WTC11 (cell line): ENCODE results near the gene GDA. TPM values are rescaled to one million over a fixed set of nuclear protein-coding genes. Genes with fewer than 3 reads are reported as not detected.

Experiments used
- ATAC-seq: fragments of 200-7000 bp; cut with Tn5 transposase; 2 replicates; pipeline ENCODE4 v1.10.0; 2021; ENCODE audit warnings: mild to moderate bottlenecking, moderate library complexity
- CTCF ChIA-PET: fragments of 300-600 bp; sonication (Branson Sonifier 250); formaldehyde crosslinking; loops from one replicate; lab custom pipeline; 2021; ENCODE audit warnings: antibody characterized with exemption; lab: Charles Lee
- POLR2A ChIA-PET: fragments of 350-600 bp; sonication (Branson Sonifier 250); formaldehyde crosslinking; loops from one replicate; lab custom pipeline; 2021; ENCODE audit warnings: antibody characterized with exemption; lab: Charles Lee
- DNase-seq: peaks from one replicate; pipeline ENCODE4 v3.0.0; 2021; ENCODE audit warnings: low spot score
- H3K27ac Mint-ChIP-seq: 2 replicates; pipeline ENCODE4 v1.8.0; 2021; ENCODE audit warnings: mixed read lengths
- H3K27me3 Mint-ChIP-seq: 2 replicates; pipeline ENCODE4 v1.8.0; 2021; ENCODE audit warnings: low read depth, mild to moderate bottlenecking, moderate library complexity, mixed read lengths
- H3K36me3 Mint-ChIP-seq: 2 replicates; pipeline ENCODE4 v1.8.0; 2021; ENCODE audit warnings: mixed read lengths
- H3K4me1 Mint-ChIP-seq: 2 replicates; pipeline ENCODE4 v1.8.0; 2022; ENCODE audit warnings: mixed read lengths
- H3K4me3 Mint-ChIP-seq: 2 replicates; pipeline ENCODE4 v1.8.0; 2021; ENCODE audit warnings: mild to moderate bottlenecking, moderate library complexity, mixed read lengths
- H3K9me3 Mint-ChIP-seq: 2 replicates; pipeline ENCODE4 v1.8.0; 2021; ENCODE audit warnings: mixed read lengths
- ATF1 ChIP-seq: sonication (generic); formaldehyde crosslinking; IDR thresholded peaks from 2 replicates; pipeline ENCODE4 v1.8.1; 2023; ENCODE audit warnings: mild to moderate bottlenecking, moderate library complexity, missing genetic modification reagents
- CBFB ChIP-seq: sonication (generic); formaldehyde crosslinking; IDR thresholded peaks from 2 replicates; pipeline ENCODE4 v1.8.1; 2022; ENCODE audit warnings: mild to moderate bottlenecking, low read depth, missing genetic modification reagents
- CDX4 ChIP-seq: fragments of 250-450 bp; sonication (Bioruptor Pico); IDR thresholded peaks from 2 replicates; pipeline ENCODE4 v1.9.0; 2021; ENCODE audit warnings: moderate library complexity, mild to moderate bottlenecking, inconsistent platforms, borderline replicate concordance
- ELF4 ChIP-seq: sonication (generic); formaldehyde crosslinking; IDR thresholded peaks from 2 replicates; pipeline ENCODE4 v1.8.1; 2022; ENCODE audit warnings: low read depth, mild to moderate bottlenecking, moderate library complexity, missing genetic modification reagents
- FOXP1 ChIP-seq: sonication (generic); formaldehyde crosslinking; IDR thresholded peaks from 2 replicates; pipeline ENCODE4 v1.8.0; 2022; ENCODE audit warnings: missing genetic modification reagents, mild to moderate bottlenecking, moderate library complexity, borderline replicate concordance
- GABPB1 ChIP-seq: sonication (generic); formaldehyde crosslinking; IDR thresholded peaks from 2 replicates; pipeline ENCODE4 v1.8.1; 2023; ENCODE audit warnings: mild to moderate bottlenecking, missing genetic modification reagents
- IRF2 ChIP-seq: sonication (generic); formaldehyde crosslinking; IDR thresholded peaks from 2 replicates; pipeline ENCODE4 v1.8.0; 2022; ENCODE audit warnings: low read depth, missing genetic modification reagents, borderline replicate concordance
- JAZF1 ChIP-seq: fragments of 250-450 bp; sonication (Bioruptor Pico); IDR thresholded peaks from 2 replicates; pipeline ENCODE4 v1.9.0; 2021; ENCODE audit warnings: moderate library complexity, mild to moderate bottlenecking, inconsistent platforms
- KAT7 ChIP-seq: sonication (generic); formaldehyde crosslinking; IDR thresholded peaks from 2 replicates; pipeline ENCODE4 v1.8.1; 2023; ENCODE audit warnings: missing genetic modification reagents, mild to moderate bottlenecking, borderline replicate concordance
- NFE2L1 ChIP-seq: sonication (generic); formaldehyde crosslinking; IDR thresholded peaks from 2 replicates; pipeline ENCODE4 v1.8.1; 2023; ENCODE audit warnings: missing genetic modification reagents
- NR3C1 ChIP-seq: sonication (generic); formaldehyde crosslinking; conservative IDR thresholded peaks from 2 replicates; pipeline ENCODE4 v1.8.1; 2023; ENCODE audit warnings: low read depth, mild to moderate bottlenecking, missing genetic modification reagents
- RELA ChIP-seq: sonication (generic); formaldehyde crosslinking; IDR thresholded peaks from 2 replicates; pipeline ENCODE4 v1.8.1; 2022; ENCODE audit warnings: missing genetic modification reagents, mild to moderate bottlenecking, borderline replicate concordance
- RORB ChIP-seq: fragments of 250-450 bp; sonication (Bioruptor Pico); IDR thresholded peaks from 2 replicates; pipeline ENCODE4 v1.9.0; 2021; ENCODE audit warnings: mild to moderate bottlenecking
- SMAD4 ChIP-seq: sonication (generic); formaldehyde crosslinking; IDR thresholded peaks from 2 replicates; pipeline ENCODE4 v1.8.0; 2022; ENCODE audit warnings: mild to moderate bottlenecking, missing genetic modification reagents
- SOX15 ChIP-seq: fragments of 250-450 bp; sonication (Bioruptor Pico); IDR thresholded peaks from 2 replicates; pipeline ENCODE4 v1.9.0; 2021; ENCODE audit warnings: mild to moderate bottlenecking
- STAT6 ChIP-seq: sonication (generic); formaldehyde crosslinking; conservative IDR thresholded peaks from 2 replicates; pipeline ENCODE4 v1.8.1; 2023; ENCODE audit warnings: mild to moderate bottlenecking, low read depth, missing genetic modification reagents, moderate library complexity
- TEAD1 ChIP-seq: sonication (generic); formaldehyde crosslinking; IDR thresholded peaks from 2 replicates; pipeline ENCODE4 v1.8.0; 2022; ENCODE audit warnings: mild to moderate bottlenecking, missing genetic modification reagents
- ZNF423 ChIP-seq: fragments of 250-450 bp; sonication (Bioruptor Pico); IDR thresholded peaks from 2 replicates; pipeline ENCODE4 v2.1.2; 2022; ENCODE audit warnings: mild to moderate bottlenecking, moderate library complexity
- total RNA-seq: library from RNA; stranded (reverse); gene quantifications from 3 replicates; pipeline ENCODE4 v1.2.3, GENCODE V29; 2021
- TF ChIP-seq, protein P1 (sequence below): sonication (generic); formaldehyde crosslinking; IDR thresholded peaks from 2 replicates; pipeline ENCODE4 v1.8.1; 2023; ENCODE audit warnings: mild to moderate bottlenecking, moderate library complexity, missing genetic modification reagents
- TF ChIP-seq, protein P2 (sequence below): fragments of 250-450 bp; sonication (Bioruptor Pico); conservative IDR thresholded peaks from 2 replicates; pipeline ENCODE4 v1.9.0; 2021; ENCODE audit warnings: mild to moderate bottlenecking
- TF ChIP-seq, protein P3 (sequence below): fragments of 250-450 bp; sonication (Bioruptor Pico); IDR thresholded peaks from 2 replicates; pipeline ENCODE4 v1.9.0; 2021; ENCODE audit warnings: mild to moderate bottlenecking
- TF ChIP-seq, protein P4 (sequence below): sonication (generic); formaldehyde crosslinking; IDR thresholded peaks from 2 replicates; pipeline ENCODE4 v1.8.1; 2023; ENCODE audit warnings: mild to moderate bottlenecking, missing genetic modification reagents, moderate library complexity
- TF ChIP-seq, protein P5 (sequence below): fragments of 250-450 bp; sonication (Bioruptor Pico); IDR thresholded peaks from 2 replicates; pipeline ENCODE4 v1.8.0; 2021; ENCODE audit warnings: mild to moderate bottlenecking
- TF ChIP-seq, protein P6 (sequence below): fragments of 200-600 bp; IDR thresholded peaks from 2 replicates; pipeline ENCODE4 v1.8.0; 2022; ENCODE audit warnings: antibody characterized with exemption

GDA gene
- total RNA-seq, 1 experiment from 2014 or later = 0.68 TPM

DNA sequence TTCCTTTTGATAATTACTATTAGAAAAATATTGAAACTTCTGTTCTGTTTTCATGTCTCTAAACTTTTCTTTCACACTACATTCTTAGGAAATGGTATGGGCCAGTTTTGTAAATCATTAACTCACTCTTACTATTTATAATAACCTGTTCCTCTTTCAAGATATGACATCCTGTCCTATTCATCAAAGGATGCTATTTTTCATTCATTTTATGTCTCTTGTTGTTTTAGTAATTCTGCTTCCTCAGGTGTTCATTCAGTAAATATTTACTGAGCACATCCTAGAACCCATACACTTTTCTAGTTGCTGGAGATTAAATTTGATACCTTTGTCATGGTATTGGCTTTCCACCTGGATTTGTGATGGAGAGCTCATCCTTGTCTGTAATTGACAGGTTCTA lies 58.0 kb downstream of the GDA start (continued):
- TF ChIP-seq, protein P1, sequence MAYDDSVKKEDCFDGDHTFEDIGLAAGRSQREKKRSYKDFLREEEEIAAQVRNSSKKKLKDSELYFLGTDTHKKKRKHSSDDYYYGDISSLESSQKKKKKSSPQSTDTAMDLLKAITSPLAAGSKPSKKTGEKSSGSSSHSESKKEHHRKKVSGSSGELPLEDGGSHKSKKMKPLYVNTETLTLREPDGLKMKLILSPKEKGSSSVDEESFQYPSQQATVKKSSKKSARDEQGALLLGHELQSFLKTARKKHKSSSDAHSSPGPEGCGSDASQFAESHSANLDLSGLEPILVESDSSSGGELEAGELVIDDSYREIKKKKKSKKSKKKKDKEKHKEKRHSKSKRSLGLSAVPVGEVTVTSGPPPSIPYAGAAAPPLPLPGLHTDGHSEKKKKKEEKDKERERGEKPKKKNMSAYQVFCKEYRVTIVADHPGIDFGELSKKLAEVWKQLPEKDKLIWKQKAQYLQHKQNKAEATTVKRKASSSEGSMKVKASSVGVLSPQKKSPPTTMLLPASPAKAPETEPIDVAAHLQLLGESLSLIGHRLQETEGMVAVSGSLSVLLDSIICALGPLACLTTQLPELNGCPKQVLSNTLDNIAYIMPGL (CRISPR knock-in tag) = no peak
- TF ChIP-seq KAT7 (CRISPR knock-in tag) (no peak), FOXP1 (CRISPR knock-in tag) (no peak)
- TF ChIP-seq, all 79 proteins: peak for 0

GRCh38 chr9:72210522-72210921 lies 61.3 kb downstream of the GDA start:
- no peaks in the 10 kb centered on the region for H3K4me1 Mint-ChIP-seq
- DNase-seq = no peak
- CTCF ChIA-PET = interaction anchor here (1.2 kb wide), 1 partner anchor 185 kb away, joined by 4 read pairs; no protein-coding TSS in a partner anchor

DNA sequence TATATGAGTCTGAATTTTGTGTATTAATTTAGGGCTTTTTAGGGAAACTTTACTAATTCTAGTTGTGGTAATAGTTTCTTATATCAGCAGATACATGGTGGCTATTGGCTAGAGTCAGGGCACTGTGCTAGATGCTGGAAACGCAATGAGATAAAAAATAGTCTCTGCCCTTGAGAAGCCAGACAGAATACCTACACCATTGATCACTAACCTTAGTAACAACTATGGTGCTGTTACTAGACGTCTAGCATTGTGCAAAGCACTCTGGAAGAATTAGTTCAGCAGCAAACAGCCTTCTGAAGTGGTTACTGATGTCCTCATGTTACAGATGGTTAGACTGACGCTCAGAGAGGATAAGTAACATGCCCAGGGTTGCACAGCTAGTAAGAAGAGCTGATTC lies 61.8 kb downstream of the GDA start:
- no peak overlapping the region for H3K27ac Mint-ChIP-seq
- no peak overlapping the region for H3K4me3 Mint-ChIP-seq
- ATAC-seq (no peak), DNase-seq (no peak)
- no peaks in the 10 kb centered on the region for H3K36me3 Mint-ChIP-seq
- ChIA-PET CTCF (no interaction called here), POLR2A (no interaction called here)
- H3K4me1 Mint-ChIP-seq = no peaks in the 10 kb centered on the region
- peaks cover 4% of the 10 kb centered on the region; the same call in 1 of the 2 replicates for H3K9me3 Mint-ChIP-seq
- H3K27me3 Mint-ChIP-seq = no peaks in the 10 kb centered on the region
- TF ChIP-seq SOX15 (no peak), ATF1 (no peak), FOXP1 (CRISPR knock-in tag) (no peak), JAZF1 (no peak), STAT6 (CRISPR knock-in tag) (no peak)
- TF ChIP-seq, protein P2, sequence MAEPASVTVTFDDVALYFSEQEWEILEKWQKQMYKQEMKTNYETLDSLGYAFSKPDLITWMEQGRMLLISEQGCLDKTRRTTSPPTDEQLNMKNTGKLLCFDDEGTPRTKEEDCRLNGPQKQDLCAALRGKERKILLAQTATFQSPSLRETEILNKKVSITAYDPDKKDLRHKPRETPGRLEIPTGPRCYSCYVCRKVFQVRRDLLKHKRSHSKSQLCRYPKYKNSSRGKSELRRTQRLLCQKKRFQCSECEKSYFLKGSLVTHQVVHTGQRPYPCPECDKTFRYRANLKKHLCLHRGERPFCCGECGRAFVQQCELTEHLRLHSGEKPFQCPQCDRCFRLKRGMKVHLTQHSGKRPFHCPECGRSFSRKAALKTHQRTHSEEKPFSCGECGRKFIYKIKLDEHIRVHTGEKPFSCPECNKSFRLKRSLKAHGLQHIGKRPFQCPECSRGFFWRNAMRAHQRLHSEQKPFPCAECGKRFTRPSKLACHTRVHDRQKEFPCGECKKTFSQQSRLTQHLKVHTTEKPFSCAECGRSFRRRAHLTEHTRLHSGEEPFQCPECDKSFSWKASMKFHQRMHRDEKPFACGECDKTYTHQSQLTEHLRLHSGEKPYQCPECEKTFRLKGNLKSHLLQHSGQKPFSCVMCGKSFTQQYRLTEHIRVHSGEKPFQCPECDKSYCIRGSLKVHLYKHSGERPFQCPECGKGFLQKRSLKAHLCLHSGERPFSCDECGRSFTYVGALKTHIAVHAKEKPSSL (CRISPR knock-in tag) = no peak
- TF ChIP-seq, protein P3, sequence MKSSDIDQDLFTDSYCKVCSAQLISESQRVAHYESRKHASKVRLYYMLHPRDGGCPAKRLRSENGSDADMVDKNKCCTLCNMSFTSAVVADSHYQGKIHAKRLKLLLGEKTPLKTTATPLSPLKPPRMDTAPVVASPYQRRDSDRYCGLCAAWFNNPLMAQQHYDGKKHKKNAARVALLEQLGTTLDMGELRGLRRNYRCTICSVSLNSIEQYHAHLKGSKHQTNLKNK (CRISPR knock-in tag) = no peak

More at GRCh38 chr9:72210522-72210921, 61.3 kb downstream of the GDA start:
- Mint-ChIP-seq H3K36me3 (no peaks in the 10 kb centered on the region), H3K4me3 (no peak overlapping the region), H3K27ac (no peak overlapping the region), H3K27me3 (no peaks in the 10 kb centered on the region), H3K9me3 (peaks cover 4% of the 10 kb centered on the region; the same call in 1 of the 2 replicates)
- TF ChIP-seq KAT7 (CRISPR knock-in tag) = no peak
- TF ChIP-seq NFE2L1 = no peak
- no peak for TF ChIP-seq RORB
- TF ChIP-seq RELA = no peak
- TF ChIP-seq CDX4 = no peak
- TF ChIP-seq, protein P4, sequence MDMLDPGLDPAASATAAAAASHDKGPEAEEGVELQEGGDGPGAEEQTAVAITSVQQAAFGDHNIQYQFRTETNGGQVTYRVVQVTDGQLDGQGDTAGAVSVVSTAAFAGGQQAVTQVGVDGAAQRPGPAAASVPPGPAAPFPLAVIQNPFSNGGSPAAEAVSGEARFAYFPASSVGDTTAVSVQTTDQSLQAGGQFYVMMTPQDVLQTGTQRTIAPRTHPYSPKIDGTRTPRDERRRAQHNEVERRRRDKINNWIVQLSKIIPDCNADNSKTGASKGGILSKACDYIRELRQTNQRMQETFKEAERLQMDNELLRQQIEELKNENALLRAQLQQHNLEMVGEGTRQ (CRISPR knock-in tag) = no peak
- TF ChIP-seq, protein P5, sequence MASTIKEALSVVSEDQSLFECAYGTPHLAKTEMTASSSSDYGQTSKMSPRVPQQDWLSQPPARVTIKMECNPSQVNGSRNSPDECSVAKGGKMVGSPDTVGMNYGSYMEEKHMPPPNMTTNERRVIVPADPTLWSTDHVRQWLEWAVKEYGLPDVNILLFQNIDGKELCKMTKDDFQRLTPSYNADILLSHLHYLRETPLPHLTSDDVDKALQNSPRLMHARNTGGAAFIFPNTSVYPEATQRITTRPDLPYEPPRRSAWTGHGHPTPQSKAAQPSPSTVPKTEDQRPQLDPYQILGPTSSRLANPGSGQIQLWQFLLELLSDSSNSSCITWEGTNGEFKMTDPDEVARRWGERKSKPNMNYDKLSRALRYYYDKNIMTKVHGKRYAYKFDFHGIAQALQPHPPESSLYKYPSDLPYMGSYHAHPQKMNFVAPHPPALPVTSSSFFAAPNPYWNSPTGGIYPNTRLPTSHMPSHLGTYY (CRISPR knock-in tag) = no peak
- no peak for TF ChIP-seq CBFB
- TF ChIP-seq TEAD1 (CRISPR knock-in tag) = no peak
- TF ChIP-seq NR3C1 = no peak
- TF ChIP-seq IRF2 = no peak
- TF ChIP-seq GABPB1 (CRISPR knock-in tag) = no peak
- TF ChIP-seq, protein P6, sequence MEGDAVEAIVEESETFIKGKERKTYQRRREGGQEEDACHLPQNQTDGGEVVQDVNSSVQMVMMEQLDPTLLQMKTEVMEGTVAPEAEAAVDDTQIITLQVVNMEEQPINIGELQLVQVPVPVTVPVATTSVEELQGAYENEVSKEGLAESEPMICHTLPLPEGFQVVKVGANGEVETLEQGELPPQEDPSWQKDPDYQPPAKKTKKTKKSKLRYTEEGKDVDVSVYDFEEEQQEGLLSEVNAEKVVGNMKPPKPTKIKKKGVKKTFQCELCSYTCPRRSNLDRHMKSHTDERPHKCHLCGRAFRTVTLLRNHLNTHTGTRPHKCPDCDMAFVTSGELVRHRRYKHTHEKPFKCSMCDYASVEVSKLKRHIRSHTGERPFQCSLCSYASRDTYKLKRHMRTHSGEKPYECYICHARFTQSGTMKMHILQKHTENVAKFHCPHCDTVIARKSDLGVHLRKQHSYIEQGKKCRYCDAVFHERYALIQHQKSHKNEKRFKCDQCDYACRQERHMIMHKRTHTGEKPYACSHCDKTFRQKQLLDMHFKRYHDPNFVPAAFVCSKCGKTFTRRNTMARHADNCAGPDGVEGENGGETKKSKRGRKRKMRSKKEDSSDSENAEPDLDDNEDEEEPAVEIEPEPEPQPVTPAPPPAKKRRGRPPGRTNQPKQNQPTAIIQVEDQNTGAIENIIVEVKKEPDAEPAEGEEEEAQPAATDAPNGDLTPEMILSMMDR = no peak
- TF ChIP-seq SMAD4 (CRISPR knock-in tag) = no peak
- TF ChIP-seq ELF4 (CRISPR knock-in tag) = no peak
- no peak for TF ChIP-seq ZNF423 (CRISPR knock-in tag)
- no peak for ATAC-seq
- POLR2A ChIA-PET = no interaction called here
